Activated naive CD8-positive, alpha-beta T cell treated with anti-CD3 and anti-CD28 coated beads, Interleukin-2, amount 50 U/mL, for 24 hours (primary cell): ENCODE measurements around the gene DNM2.

Experiments
- ATAC-seq: fragments of 150-1000 bp; cut with Tn5 transposase; one replicate; pipeline ENCODE4 v1.10.0; 2021
- DNase-seq: peaks from one replicate; pipeline ENCODE4 v3.0.0; 2021
- H3K27ac Mint-ChIP-seq: one replicate; pipeline ENCODE4 v1.8.0; 2021; ENCODE audit warnings: mild to moderate bottlenecking, mixed read lengths
- H3K27me3 Mint-ChIP-seq: one replicate; pipeline ENCODE4 v1.8.0; 2021; ENCODE audit warnings: mixed read lengths
- H3K36me3 Mint-ChIP-seq: one replicate; pipeline ENCODE4 v1.8.0; 2021; ENCODE audit warnings: low read depth, mixed read lengths
- H3K4me1 Mint-ChIP-seq: one replicate; pipeline ENCODE4 v1.8.0; 2021; ENCODE audit warnings: mixed read lengths
- H3K4me3 Mint-ChIP-seq: one replicate; pipeline ENCODE4 v1.8.0; 2021; ENCODE audit warnings: mild to moderate bottlenecking, moderate library complexity, mixed read lengths
- H3K9me3 Mint-ChIP-seq: one replicate; pipeline ENCODE4 v1.8.0; 2021; ENCODE audit warnings: mixed read lengths

Gene DNM2

DNA sequence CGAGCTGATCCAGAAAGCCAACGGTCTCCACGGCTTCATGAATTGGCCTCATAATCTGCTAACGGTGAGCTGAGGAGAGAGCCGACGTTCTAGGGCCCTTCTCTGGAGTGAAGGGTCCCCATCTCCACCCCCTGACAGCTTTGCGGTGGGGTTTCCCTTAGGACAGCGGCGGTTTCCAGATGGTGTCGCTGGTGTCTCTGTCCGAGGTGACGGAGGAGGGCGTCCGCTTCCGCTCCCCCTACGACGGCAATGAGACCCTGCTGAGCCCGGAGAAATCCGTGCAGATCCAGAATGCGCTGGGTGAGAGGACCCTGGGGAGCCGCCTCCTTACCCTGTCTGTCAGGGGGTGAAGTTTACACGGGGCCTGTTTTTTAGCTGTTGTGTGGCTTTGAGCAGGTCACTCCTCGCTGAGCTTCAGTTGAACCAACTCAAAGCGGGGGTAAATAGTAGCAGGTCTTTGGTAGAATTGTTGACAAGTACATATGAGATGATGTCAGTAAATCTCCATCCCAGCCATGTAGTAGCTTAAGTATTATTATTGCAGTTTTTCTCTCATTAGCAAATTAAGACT, 15.8 kb upstream of the DNM2 start:
- H3K36me3 Mint-ChIP-seq = peaks cover 16% of the 10 kb centered on the region
- H3K9me3 Mint-ChIP-seq = no peaks in the 10 kb centered on the region
- peak overlapping the region; percentile 93 for H3K4me3 Mint-ChIP-seq
- H3K27me3 Mint-ChIP-seq = peaks cover 6% of the 10 kb centered on the region
- peaks cover 12% of the 10 kb centered on the region for H3K4me1 Mint-ChIP-seq
- peak overlapping the region; percentile 90 for H3K27ac Mint-ChIP-seq
- DNase-seq (peak; percentile 49), ATAC-seq (peak; percentile 41)

- DNase-seq (no peak), ATAC-seq (no peak)
- Mint-ChIP-seq H3K27ac (no peak overlapping the region), H3K9me3 (no peaks in the 10 kb centered on the region), H3K27me3 (no peaks in the 10 kb centered on the region), H3K4me3 (no peak overlapping the region), H3K4me1 (peaks cover 4% of the 10 kb centered on the region), H3K36me3 (peaks cover 16% of the 10 kb centered on the region)
Observed at GRCh38 chr19:10706990-10707389, 10.9 kb upstream of the DNM2 start.

- no peak overlapping the region for H3K4me3 Mint-ChIP-seq
- no peaks in the 10 kb centered on the region for H3K27me3 Mint-ChIP-seq
- H3K4me1 Mint-ChIP-seq = no peaks in the 10 kb centered on the region
- ATAC-seq (no peak), DNase-seq (no peak)
- no peak overlapping the region for H3K27ac Mint-ChIP-seq
- peaks cover 12% of the 10 kb centered on the region for H3K36me3 Mint-ChIP-seq
- H3K9me3 Mint-ChIP-seq = no peaks in the 10 kb centered on the region
Observed at GRCh38 chr19:10707440-10707839, 10.4 kb upstream of the DNM2 start.

DNA sequence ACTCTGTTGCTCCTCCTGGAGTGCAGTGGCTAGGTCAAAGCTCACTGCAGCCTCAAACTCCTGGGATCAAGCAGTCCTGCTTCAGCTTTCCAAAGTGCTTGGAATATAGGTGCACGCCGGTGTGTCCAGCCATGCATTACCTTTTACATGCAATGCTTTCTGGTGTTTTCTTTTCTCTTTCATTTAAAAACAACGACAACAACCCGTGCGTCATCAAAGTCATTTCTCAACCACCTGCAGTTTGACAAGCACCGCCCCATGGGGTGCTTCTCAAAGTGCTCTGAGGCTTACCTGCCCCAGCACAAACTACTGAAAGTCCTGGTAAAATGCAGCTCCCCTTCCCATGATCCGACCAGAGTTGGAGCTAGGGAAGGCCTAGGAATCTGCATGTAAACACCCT, 9.6 kb upstream of the DNM2 start:
- DNase-seq = no peak
- H3K9me3 Mint-ChIP-seq = no peaks in the 10 kb centered on the region
- no peak overlapping the region for H3K27ac Mint-ChIP-seq
- no peaks in the 10 kb centered on the region for H3K4me1 Mint-ChIP-seq
- no peaks in the 10 kb centered on the region for H3K27me3 Mint-ChIP-seq
- no peak for ATAC-seq
- no peak overlapping the region for H3K4me3 Mint-ChIP-seq
- peaks cover 9% of the 10 kb centered on the region for H3K36me3 Mint-ChIP-seq

DNA sequence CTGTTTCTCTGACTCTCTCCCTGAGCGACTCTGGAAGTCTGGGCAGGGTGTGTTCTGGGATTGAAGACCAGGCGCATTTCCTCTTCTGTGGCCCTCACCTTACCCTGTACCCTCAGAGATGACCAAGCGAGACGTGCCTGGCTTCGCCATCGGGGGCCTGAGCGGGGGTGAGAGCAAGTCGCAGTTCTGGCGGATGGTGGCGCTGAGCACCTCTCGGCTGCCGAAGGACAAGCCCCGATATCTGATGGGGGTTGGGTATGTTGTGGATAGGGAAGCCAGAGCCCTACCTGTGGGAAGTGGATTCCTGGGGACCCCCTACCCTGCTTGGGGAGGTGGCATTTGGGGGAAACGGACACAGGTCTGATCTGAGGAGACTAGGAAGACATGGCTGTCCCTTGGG, 5.8 kb upstream of the DNM2 start:
- Mint-ChIP-seq H3K9me3 (no peaks in the 10 kb centered on the region), H3K27ac (no peak overlapping the region), H3K4me3 (no peak overlapping the region), H3K27me3 (no peaks in the 10 kb centered on the region), H3K36me3 (peaks cover 10% of the 10 kb centered on the region), H3K4me1 (peaks cover 5% of the 10 kb centered on the region)
- ATAC-seq = peak; percentile 10
- no peak for DNase-seq

DNA sequence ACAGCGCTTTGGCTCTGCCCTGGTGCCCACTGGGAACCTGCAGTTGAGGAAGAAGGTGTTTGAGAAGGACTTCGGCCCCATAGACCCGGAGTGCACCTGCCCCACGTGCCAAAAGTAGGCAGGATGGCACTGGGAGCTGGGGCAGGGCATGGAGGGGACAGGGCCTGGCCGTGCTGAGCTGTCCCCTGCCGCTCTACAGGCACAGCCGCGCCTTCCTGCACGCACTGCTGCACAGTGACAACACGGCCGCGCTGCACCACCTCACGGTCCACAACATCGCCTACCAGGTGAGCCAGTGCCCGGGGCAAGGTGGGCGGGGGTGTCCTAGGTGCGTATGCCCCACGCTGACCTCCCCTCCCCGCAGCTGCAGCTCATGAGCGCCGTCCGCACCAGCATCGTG, 5.1 kb upstream of the DNM2 start:
- ATAC-seq = no peak
- no peak overlapping the region for H3K27ac Mint-ChIP-seq
- H3K4me1 Mint-ChIP-seq = peaks cover 8% of the 10 kb centered on the region
- no peak overlapping the region for H3K4me3 Mint-ChIP-seq
- H3K36me3 Mint-ChIP-seq = peaks cover 10% of the 10 kb centered on the region
- no peaks in the 10 kb centered on the region for H3K9me3 Mint-ChIP-seq
- DNase-seq = no peak
- H3K27me3 Mint-ChIP-seq = no peaks in the 10 kb centered on the region

- Mint-ChIP-seq H3K36me3 (peaks cover 10% of the 10 kb centered on the region), H3K9me3 (no peaks in the 10 kb centered on the region), H3K4me3 (no peak overlapping the region), H3K27me3 (no peaks in the 10 kb centered on the region), H3K27ac (no peak overlapping the region), H3K4me1 (peaks cover 8% of the 10 kb centered on the region)
- no peak for DNase-seq
- no peak for ATAC-seq
Observed at GRCh38 chr19:10713317-10713716, 4.6 kb upstream of the DNM2 start.

- Mint-ChIP-seq H3K36me3 (peaks cover 9% of the 10 kb centered on the region), H3K27me3 (no peaks in the 10 kb centered on the region), H3K4me1 (peaks cover 32% of the 10 kb centered on the region), H3K27ac (peak overlapping the region; percentile 70), H3K4me3 (peak overlapping the region; percentile 64), H3K9me3 (no peaks in the 10 kb centered on the region)
- ATAC-seq = no peak
- DNase-seq = no peak
Observed at GRCh38 chr19:10717054-10717355, 874 bp upstream of the DNM2 start.

DNA sequence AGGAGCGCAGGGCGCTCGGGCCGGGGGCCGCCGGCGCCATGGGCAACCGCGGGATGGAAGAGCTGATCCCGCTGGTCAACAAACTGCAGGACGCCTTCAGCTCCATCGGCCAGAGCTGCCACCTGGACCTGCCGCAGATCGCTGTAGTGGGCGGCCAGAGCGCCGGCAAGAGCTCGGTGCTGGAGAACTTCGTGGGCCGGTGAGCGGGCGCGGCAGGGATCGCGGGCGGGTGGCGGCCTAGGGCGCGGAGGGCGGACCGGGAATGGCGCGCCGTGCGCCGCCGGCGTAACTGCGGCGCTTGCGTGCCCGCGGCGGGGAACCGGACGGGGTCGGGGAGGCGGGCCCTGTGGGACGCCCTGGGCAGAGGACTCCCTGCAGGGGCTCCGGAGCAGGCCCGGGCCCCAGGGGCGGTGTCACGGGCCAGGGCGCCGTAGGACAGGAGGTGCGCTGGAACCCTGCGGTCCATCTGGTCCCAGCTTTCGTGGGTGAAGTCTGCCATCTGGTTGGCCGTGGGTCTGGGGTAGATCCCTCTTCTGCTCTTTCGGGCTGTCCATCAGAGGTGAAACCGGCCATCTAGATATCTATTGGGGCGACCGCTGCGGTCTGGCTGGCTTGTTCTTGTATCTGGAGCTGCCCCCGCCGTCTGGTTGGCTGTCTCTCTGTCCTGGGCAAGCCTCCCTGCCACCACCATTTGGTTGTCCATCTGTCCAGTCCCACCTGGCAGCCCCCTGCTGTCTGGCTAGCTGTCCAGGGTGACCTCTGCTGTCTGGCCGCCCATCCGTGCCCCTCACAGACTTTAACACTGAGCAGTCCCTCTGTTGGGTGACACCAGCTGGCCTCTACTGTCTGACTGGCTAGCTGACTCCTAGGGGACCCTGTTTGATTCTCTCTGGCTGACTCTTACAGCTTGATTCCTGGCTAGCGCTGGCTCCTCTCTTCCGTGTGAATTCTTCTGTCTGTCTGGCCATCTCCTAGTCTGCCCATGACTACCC, 622 bp downstream of the DNM2 start:
- H3K27me3 Mint-ChIP-seq = no peaks in the 10 kb centered on the region
- peaks cover 9% of the 10 kb centered on the region for H3K36me3 Mint-ChIP-seq
- peak; percentile 71 for DNase-seq
- H3K4me3 Mint-ChIP-seq = peak overlapping the region; percentile 96
- peak overlapping the region; percentile 88 for H3K27ac Mint-ChIP-seq
- peak; percentile 5 for ATAC-seq
- no peaks in the 10 kb centered on the region for H3K9me3 Mint-ChIP-seq
- H3K4me1 Mint-ChIP-seq = peaks cover 36% of the 10 kb centered on the region

DNA sequence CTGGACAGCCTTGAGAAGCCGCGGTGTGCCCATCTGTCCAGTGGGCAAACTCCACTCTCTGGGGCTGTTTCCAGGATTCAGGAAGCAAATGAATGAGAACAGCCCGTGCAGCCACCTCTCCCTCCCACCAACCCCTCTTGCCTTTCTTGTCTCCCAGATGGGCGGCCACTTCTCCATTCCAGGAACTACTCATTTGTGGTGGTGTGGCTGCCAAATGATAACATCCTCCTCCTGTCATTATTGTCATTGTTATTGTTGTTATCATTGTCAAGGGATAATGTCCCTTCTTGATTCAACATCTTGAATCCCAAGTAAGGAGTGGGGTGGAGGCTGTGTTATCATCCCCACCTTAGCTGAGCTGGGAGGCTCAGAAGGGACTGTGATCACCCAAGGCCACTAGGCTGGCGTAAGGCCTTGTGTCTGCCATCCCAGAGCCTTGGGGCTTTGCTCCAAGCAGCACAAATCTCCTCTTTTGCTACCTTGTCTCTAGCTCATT, 1.6 kb downstream of the DNM2 start:
- Mint-ChIP-seq H3K27ac (peak overlapping the region; percentile 60), H3K4me1 (peaks cover 41% of the 10 kb centered on the region), H3K36me3 (peaks cover 4% of the 10 kb centered on the region), H3K9me3 (no peaks in the 10 kb centered on the region), H3K27me3 (no peaks in the 10 kb centered on the region), H3K4me3 (peak overlapping the region; percentile 96)
- DNase-seq (no peak), ATAC-seq (no peak)

DNA sequence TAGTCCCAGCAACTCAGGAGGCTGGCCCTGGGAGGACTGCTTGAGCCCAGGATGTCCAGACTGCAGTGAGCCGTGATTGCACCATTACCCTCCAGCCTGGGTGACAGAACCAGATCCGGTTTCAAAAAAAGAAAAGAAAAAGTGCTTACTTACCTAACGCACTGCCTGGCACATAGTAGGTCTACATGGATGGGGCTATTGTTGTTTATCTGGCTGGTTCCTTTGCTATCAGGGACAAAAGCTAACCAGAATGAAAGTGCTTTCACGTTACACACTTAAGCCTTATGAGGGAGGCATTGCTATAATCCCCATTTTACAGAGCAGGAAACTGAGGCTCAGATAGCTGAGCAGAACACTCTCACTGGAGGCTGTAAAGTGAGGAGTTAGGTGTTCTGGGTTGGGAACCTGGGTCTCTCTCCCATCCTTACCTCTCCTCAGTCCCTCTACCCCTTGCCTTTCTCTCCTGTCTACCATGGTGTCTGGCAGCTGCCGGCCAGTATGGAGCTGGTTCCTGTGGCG, 2.8 kb downstream of the DNM2 start:
- ATAC-seq (no peak), DNase-seq (no peak)
- no peak overlapping the region for H3K27ac Mint-ChIP-seq
- no peak overlapping the region for H3K4me3 Mint-ChIP-seq
- H3K9me3 Mint-ChIP-seq = no peaks in the 10 kb centered on the region
- no peaks in the 10 kb centered on the region for H3K27me3 Mint-ChIP-seq
- H3K36me3 Mint-ChIP-seq = peaks cover 4% of the 10 kb centered on the region
- peaks cover 46% of the 10 kb centered on the region for H3K4me1 Mint-ChIP-seq

DNA sequence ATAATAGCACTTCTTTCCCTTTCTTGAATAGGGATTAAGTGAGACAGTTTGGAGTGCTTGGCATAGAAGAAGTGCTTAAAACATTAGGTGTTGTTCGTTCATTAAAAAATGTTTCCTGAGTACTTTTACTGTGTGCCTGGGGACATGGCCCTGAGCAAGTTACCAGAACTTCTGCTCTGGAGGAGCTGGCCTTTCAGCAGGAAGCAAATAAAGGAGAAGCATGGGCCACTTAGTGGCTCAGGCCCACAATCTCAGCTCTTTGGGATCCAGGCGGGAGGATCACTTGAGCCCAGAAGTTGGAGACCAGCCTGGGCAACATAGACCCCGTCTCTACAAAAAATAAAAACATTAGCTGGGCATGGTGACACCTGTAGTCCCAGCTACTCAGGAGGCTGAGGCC, 5.7 kb downstream of the DNM2 start:
- Mint-ChIP-seq H3K4me3 (no peak overlapping the region), H3K27ac (no peak overlapping the region), H3K4me1 (peaks cover 56% of the 10 kb centered on the region), H3K9me3 (peaks cover 3% of the 10 kb centered on the region), H3K27me3 (no peaks in the 10 kb centered on the region), H3K36me3 (peaks cover 15% of the 10 kb centered on the region)
- no peak for ATAC-seq
- DNase-seq = no peak

DNA sequence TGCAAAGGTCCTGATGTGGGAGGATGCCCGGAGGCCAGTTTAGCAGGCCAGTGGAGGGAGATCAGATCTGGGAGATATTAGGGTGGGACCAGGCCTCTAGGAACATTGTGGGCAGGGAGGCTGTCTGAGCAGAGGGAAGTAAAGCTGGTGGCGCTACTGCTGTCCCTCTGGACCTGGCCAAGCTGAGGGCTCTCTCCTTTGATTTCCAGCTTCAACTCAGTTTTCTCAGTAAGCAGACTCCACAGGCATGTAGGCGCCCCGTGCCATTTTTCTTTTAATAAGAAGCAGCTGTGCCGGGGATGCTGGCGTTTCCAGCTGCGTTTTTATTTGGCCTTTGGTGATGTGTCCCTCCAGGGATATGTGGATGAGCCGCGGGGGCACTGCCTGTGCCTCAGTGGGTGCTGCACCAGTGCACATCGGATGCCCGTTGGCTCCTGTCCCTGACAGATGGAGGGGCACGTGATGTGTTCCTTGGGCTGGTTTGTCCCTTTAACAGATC, 6.7 kb downstream of the DNM2 start:
- H3K4me3 Mint-ChIP-seq = no peak overlapping the region
- peaks cover 11% of the 10 kb centered on the region for H3K36me3 Mint-ChIP-seq
- H3K27ac Mint-ChIP-seq = no peak overlapping the region
- peaks cover 54% of the 10 kb centered on the region for H3K4me1 Mint-ChIP-seq
- peaks cover 3% of the 10 kb centered on the region for H3K9me3 Mint-ChIP-seq
- H3K27me3 Mint-ChIP-seq = no peaks in the 10 kb centered on the region
- ATAC-seq (no peak), DNase-seq (no peak)

GRCh38 chr19:10725415-10725814, 7.5 kb downstream of the DNM2 start:
- ATAC-seq (no peak), DNase-seq (no peak)
- H3K4me3 Mint-ChIP-seq = no peak overlapping the region
- no peaks in the 10 kb centered on the region for H3K27me3 Mint-ChIP-seq
- peaks cover 54% of the 10 kb centered on the region for H3K4me1 Mint-ChIP-seq
- no peak overlapping the region for H3K27ac Mint-ChIP-seq
- peaks cover 3% of the 10 kb centered on the region for H3K9me3 Mint-ChIP-seq
- H3K36me3 Mint-ChIP-seq = peaks cover 11% of the 10 kb centered on the region

- peaks cover 56% of the 10 kb centered on the region for H3K4me1 Mint-ChIP-seq
- DNase-seq = no peak
- no peak overlapping the region for H3K27ac Mint-ChIP-seq
- no peak for ATAC-seq
- no peaks in the 10 kb centered on the region for H3K27me3 Mint-ChIP-seq
- peaks cover 3% of the 10 kb centered on the region for H3K9me3 Mint-ChIP-seq
- peaks cover 11% of the 10 kb centered on the region for H3K36me3 Mint-ChIP-seq
- no peak overlapping the region for H3K4me3 Mint-ChIP-seq
Observed at GRCh38 chr19:10726268-10726667, 8.4 kb downstream of the DNM2 start.
